ENCODE data around the gene ARTN.

GRCh38 chr1:43979261-43979527 is 45.6 kb downstream of the ARTN start:
- TF ChIP-seq, protein P1, sequence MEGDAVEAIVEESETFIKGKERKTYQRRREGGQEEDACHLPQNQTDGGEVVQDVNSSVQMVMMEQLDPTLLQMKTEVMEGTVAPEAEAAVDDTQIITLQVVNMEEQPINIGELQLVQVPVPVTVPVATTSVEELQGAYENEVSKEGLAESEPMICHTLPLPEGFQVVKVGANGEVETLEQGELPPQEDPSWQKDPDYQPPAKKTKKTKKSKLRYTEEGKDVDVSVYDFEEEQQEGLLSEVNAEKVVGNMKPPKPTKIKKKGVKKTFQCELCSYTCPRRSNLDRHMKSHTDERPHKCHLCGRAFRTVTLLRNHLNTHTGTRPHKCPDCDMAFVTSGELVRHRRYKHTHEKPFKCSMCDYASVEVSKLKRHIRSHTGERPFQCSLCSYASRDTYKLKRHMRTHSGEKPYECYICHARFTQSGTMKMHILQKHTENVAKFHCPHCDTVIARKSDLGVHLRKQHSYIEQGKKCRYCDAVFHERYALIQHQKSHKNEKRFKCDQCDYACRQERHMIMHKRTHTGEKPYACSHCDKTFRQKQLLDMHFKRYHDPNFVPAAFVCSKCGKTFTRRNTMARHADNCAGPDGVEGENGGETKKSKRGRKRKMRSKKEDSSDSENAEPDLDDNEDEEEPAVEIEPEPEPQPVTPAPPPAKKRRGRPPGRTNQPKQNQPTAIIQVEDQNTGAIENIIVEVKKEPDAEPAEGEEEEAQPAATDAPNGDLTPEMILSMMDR (IDR thresholded peaks at IDR 0.05) = no peak
- TF ChIP-seq POLR2A (IDR thresholded peaks at IDR 0.05) = no peak

Data from heart left ventricle (tissue), 13 donors.